Endothelial cell of umbilical vein (primary cell): ENCODE data around the gene LMF1.

Experiments
- CTCF ChIP-seq, 2 donors: IDR thresholded peaks; 1 replicate in 1 of 2; 2 replicates in 1 of 2; pipeline ENCODE4 v1.5.1; 2011; ENCODE audit warnings: low read length in 2 of 2, mild to moderate bottlenecking in 2 of 2, moderate library complexity in 2 of 2, control low read depth in 1 of 2, inconsistent platforms in 1 of 2, low read depth in 1 of 2; ENCODE audit not compliant: insufficient read depth in 1 of 2; ENCODE audit errors: extremely low read depth in 1 of 2
- EZH2 ChIP-seq: IDR thresholded peaks from 2 replicates; pipeline ENCODE4 v1.6.1; 2012; ENCODE audit warnings: borderline replicate concordance, low read depth, mild to moderate bottlenecking, moderate library complexity, low read length, inconsistent platforms; ENCODE audit not compliant: severe bottlenecking
- FOS ChIP-seq: IDR thresholded peaks from 2 replicates; pipeline ENCODE4 v1.6.1; 2011; ENCODE audit warnings: mild to moderate bottlenecking, low read length, moderate library complexity, borderline replicate concordance; ENCODE audit not compliant: insufficient read depth
- GATA2 ChIP-seq: IDR thresholded peaks from 2 replicates; pipeline ENCODE4 v1.7.0; 2011; ENCODE audit warnings: low read depth, mild to moderate bottlenecking, moderate library complexity, mixed read lengths, low read length; ENCODE audit not compliant: insufficient read length, insufficient read depth
- MAX ChIP-seq: IDR thresholded peaks from 2 replicates; pipeline ENCODE4 v1.6.1; 2011; ENCODE audit not compliant: insufficient read depth, insufficient read length
- POLR2A ChIP-seq: IDR thresholded peaks from 2 replicates; pipeline ENCODE4 v1.6.1; 2012; ENCODE audit warnings: low read depth, mild to moderate bottlenecking, control low read depth, low read length

- no peak for TF ChIP-seq EZH2
- no peak for TF ChIP-seq CTCF (IDR thresholded peaks at IDR 0.05; ENCODE audit: extremely low read depth in 1 of 2, insufficient read depth in 1 of 2, low read depth in 1 of 2, low read length in 2 of 2)
- no peak for TF ChIP-seq FOS
- no peak for TF ChIP-seq POLR2A
- no peak for TF ChIP-seq MAX
- TF ChIP-seq GATA2: no peak
Observed at GRCh38 chr16:967546-968295, 3.1 kb downstream of the LMF1 start.
